Measurements from ENCODE around the gene SPATA3. TPM values are rescaled to one million over a fixed set of nuclear protein-coding genes. Genes with fewer than 3 reads are reported as not detected.

The SPATA3 gene
- polyA plus RNA-seq, 2 of the 4 experiments (the other 2 are of a cell fraction), result not detected

DNA sequence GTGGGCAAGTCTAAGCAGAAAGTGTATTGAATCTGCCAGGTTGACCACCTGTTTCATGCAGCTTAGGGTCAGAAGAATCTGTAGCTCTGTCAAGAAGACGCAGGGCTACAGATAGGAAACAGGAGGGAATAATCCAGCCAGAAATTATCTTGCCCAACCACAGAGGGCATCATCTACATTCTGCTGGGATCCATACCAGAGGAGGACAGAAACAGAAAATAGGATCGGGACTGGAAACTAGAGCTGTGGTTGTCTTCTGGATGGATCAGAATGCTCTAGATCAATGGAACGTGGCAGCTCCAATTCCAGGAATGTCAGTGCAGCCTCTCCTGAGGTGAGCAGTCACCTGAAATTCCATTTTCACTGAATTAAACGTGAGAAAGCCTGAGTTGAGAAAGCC lies 3.6 kb downstream of the SPATA3 start (continued):
- TF ChIP-seq HDAC2 (IDR thresholded peaks at IDR 0.05) (no peak), JUN (IDR thresholded peaks at IDR 0.05) (no peak), CBX8 (IDR thresholded peaks at IDR 0.05) (no peak), POLR2AphosphoS2 (conservative IDR thresholded peaks at IDR 0.05; ENCODE audit: low read length) (no peak), BHLHE40 (IDR thresholded peaks at IDR 0.05; ENCODE audit: low read depth, low read length) (no peak), KDM5A (IDR thresholded peaks at IDR 0.05) (no peak), HOXA7 (CRISPR knock-in tag; IDR thresholded peaks at IDR 0.05) (no peak), CEBPB (IDR thresholded peaks at IDR 0.05) (no peak), FOSL2 (IDR thresholded peaks at IDR 0.05) (no peak), FOSL2 (CRISPR knock-in tag; IDR thresholded peaks at IDR 0.05) (no peak)

DNA sequence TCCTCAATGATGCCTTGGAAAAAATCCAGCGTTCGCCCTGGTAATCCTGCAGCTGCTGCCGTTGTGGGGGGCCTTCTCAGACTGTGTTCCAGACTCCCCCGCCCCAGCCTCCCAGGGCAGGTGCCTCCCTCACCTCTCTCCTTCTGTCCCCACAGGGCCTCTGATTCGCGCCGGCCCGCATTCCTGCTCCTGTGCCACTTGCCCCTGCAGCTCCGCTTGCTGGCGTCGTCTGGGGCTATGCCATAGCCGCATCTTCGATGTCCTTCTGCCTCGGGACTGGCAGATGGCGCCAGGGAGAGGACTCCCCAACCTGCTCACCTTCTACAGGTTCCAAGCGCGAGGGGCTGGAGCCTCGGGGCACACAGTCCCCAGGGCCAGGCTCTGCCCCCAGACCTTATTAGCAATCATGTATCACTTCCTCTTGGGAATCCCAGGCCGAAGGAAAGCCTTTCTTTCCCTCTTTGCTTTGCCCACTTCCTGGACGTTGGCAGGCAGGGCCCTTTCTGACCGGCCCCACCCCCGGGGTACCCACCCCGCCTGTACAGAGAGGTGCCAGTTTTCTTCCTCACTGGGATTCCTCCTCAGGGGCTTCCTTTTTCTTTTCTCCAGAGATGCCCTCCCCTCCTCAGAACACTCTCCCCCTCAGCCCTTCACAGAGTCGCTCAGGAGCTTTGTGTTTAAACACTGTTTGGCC lies 4.4 kb downstream of the SPATA3 start:
- ChIA-PET POLR2A (no interaction called here), CTCF (interaction anchor here (0.7 to 5.0 kb wide), 9 partner anchors 12 to 412 kb away, joined by 3 to 16 read pairs (median 4); no protein-coding TSS in a partner anchor)
- no peaks in the 10 kb centered on the region for H3K4me1 ChIP-seq
- DNase-seq (ENCODE audit: low read depth in 1 of 2, low spot score in 1 of 2), result peak; percentile 48 to 49
- ATAC-seq, result peak; percentile 83 to 90
- WGBS (ENCODE audit: missing lambda C conversion rate), result 22% methylated on average over 22 of the region's 24 CpGs
- H3K9me3 ChIP-seq, result peaks cover 2% of the 10 kb centered on the region; the same call in 1 of the 3 replicates
- TF ChIP-seq SMC3 (IDR thresholded peaks at IDR 0.05), result peak; percentile 36; the same call in 2 of the 3 replicates
- no peak for TF ChIP-seq MAZ (IDR thresholded peaks at IDR 0.05; ENCODE audit: borderline replicate concordance, low read depth, low read length)
- TF ChIP-seq JUN (IDR thresholded peaks at IDR 0.05), result no peak
- TF ChIP-seq RAD21 (conservative IDR thresholded peaks at IDR 0.05 in 1 of 2, IDR thresholded peaks at IDR 0.05 in 1 of 2), result peak in 1 of 2 experiments; percentile 25; a peak in 1 of 5 replicates
- TF ChIP-seq, protein P1, sequence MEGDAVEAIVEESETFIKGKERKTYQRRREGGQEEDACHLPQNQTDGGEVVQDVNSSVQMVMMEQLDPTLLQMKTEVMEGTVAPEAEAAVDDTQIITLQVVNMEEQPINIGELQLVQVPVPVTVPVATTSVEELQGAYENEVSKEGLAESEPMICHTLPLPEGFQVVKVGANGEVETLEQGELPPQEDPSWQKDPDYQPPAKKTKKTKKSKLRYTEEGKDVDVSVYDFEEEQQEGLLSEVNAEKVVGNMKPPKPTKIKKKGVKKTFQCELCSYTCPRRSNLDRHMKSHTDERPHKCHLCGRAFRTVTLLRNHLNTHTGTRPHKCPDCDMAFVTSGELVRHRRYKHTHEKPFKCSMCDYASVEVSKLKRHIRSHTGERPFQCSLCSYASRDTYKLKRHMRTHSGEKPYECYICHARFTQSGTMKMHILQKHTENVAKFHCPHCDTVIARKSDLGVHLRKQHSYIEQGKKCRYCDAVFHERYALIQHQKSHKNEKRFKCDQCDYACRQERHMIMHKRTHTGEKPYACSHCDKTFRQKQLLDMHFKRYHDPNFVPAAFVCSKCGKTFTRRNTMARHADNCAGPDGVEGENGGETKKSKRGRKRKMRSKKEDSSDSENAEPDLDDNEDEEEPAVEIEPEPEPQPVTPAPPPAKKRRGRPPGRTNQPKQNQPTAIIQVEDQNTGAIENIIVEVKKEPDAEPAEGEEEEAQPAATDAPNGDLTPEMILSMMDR (IDR thresholded peaks at IDR 0.05), result peak; percentile 30; the same call in 1 of the 3 replicates
- peak overlapping the region; percentile 37 for H3K4me2 ChIP-seq
- no peak for FAIRE-seq
- no peak overlapping the region for H3K4me3 ChIP-seq
- no peak overlapping the region for H3K27ac ChIP-seq

DNA sequence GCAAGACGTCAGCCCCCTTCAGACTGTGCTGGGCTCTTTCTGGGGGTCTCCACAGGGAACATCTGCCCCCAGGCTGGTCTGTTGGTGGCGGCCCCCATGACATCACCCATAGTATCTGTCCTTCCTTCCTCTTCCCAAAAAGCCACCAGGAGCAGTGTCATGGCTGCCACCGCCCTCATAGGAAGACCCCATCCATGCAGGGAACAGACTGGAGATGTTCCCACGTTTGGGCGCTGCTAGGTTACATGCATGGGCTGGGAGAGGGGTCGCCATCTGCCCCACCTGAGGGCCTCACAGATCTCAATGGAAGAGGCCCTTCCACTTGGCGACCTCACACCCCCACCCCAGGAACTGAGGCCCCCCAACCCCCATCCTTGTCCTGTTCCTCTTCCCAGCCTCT lies 5.1 kb downstream of the SPATA3 start:
- Histone ChIP-seq H3K9me3 (peaks cover 2% of the 10 kb centered on the region; the same call in 1 of the 3 replicates), H3K4me2 (no peak overlapping the region), H3K4me3 (no peak overlapping the region), H3K4me1 (no peaks in the 10 kb centered on the region), H3K27ac (no peak overlapping the region)
- DNase-seq (ENCODE audit: low read depth in 1 of 2, low spot score in 1 of 2) (no peak), FAIRE-seq (no peak), ATAC-seq (no peak)
- TF ChIP-seq PHF8 (IDR thresholded peaks at IDR 0.05; ENCODE audit: borderline replicate concordance, low read depth) (no peak), KDM1A (IDR thresholded peaks at IDR 0.05; ENCODE audit: low read depth) (no peak), CBX8 (IDR thresholded peaks at IDR 0.05) (no peak), FOSB (CRISPR knock-in tag; IDR thresholded peaks at IDR 0.05) (no peak), MAFK (IDR thresholded peaks at IDR 0.05; ENCODE audit: partially characterized antibody) (no peak), CEBPB (IDR thresholded peaks at IDR 0.05) (no peak)
- TF ChIP-seq, protein P1 (IDR thresholded peaks at IDR 0.05), result no peak
- CTCF ChIA-PET, result interaction anchor here (0.6 to 5.0 kb wide), 5 partner anchors 14 to 411 kb away, joined by 3 to 16 read pairs (median 5); no protein-coding TSS in a partner anchor
- POLR2A ChIA-PET, result no interaction called here
- 53% methylated on average over 7 of the region's 7 CpGs for WGBS (ENCODE audit: missing lambda C conversion rate)
